ENCODE results near the gene BAD. TPM values are rescaled to one million over a fixed set of nuclear protein-coding genes. Genes with fewer than 3 reads are reported as not detected.

BAD gene
- total RNA-seq, 4 donors from 2014 or later = 27.8 to 88.0 (median 76.3) TPM

DNA sequence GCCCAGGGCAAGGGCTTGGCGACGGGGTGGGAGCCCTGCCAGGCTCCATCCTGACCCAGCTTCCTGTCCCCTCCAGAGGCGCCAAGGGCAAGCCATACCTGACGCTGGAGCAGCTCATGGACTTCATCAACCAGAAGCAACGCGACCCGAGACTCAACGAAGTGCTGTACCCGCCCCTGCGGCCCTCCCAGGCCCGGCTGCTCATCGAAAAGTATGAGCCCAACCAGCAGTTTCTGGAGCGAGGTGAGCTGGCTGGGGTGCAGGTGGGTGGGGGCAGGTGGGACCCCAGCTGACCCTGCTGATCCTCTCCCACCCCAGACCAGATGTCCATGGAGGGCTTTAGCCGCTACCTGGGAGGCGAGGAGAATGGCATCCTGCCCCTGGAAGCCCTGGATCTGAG lies 28.2 kb downstream of the BAD start:
- in situ Hi-C loops (cut with MboI; ENCODE audit: low sequenced_read_pairs in 4 of 4) = no loop called here
- H3K27ac ChIP-seq = no peak overlapping the region

GRCh38 chr11:64255135-64256128 lies 29.0 kb downstream of the BAD start:
- peaks cover 30 to 31% of the 10 kb centered on the region in 2 donors for H3K4me1 ChIP-seq
- intact Hi-C loops (cut with DNase I; ENCODE audit: low total_unique reads) = no loop called here
- no peak overlapping the region for H3K4me3 ChIP-seq
- no peak for ATAC-seq
- no peak for DNase-seq
- in situ Hi-C loops (cut with MboI; ENCODE audit: low sequenced_read_pairs in 4 of 4) = no loop called here
- no peaks in the 10 kb centered on the region for H3K27me3 ChIP-seq
- no peak for TF ChIP-seq POLR2A (IDR thresholded peaks at IDR 0.05)
- TF ChIP-seq, protein P1, sequence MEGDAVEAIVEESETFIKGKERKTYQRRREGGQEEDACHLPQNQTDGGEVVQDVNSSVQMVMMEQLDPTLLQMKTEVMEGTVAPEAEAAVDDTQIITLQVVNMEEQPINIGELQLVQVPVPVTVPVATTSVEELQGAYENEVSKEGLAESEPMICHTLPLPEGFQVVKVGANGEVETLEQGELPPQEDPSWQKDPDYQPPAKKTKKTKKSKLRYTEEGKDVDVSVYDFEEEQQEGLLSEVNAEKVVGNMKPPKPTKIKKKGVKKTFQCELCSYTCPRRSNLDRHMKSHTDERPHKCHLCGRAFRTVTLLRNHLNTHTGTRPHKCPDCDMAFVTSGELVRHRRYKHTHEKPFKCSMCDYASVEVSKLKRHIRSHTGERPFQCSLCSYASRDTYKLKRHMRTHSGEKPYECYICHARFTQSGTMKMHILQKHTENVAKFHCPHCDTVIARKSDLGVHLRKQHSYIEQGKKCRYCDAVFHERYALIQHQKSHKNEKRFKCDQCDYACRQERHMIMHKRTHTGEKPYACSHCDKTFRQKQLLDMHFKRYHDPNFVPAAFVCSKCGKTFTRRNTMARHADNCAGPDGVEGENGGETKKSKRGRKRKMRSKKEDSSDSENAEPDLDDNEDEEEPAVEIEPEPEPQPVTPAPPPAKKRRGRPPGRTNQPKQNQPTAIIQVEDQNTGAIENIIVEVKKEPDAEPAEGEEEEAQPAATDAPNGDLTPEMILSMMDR (IDR thresholded peaks at IDR 0.05 in 4 of 5, conservative IDR thresholded peaks at IDR 0.05 in 1 of 5) = no peak
- H3K27ac ChIP-seq = no peak overlapping the region
- peaks cover 0 to 33% of the 10 kb centered on the region in 2 donors for H3K36me3 ChIP-seq
- no peaks in the 10 kb centered on the region for H3K9me3 ChIP-seq

More for the DNA sequence above, 28.2 kb downstream of the BAD start:
- peaks cover 24 to 25% of the 10 kb centered on the region in 2 donors for H3K4me1 ChIP-seq
- H3K27me3 ChIP-seq = no peaks in the 10 kb centered on the region
- TF ChIP-seq POLR2A (IDR thresholded peaks at IDR 0.05) = no peak
- TF ChIP-seq, protein P1 (IDR thresholded peaks at IDR 0.05 in 4 of 5, conservative IDR thresholded peaks at IDR 0.05 in 1 of 5) = no peak
- H3K9me3 ChIP-seq = no peaks in the 10 kb centered on the region
- ATAC-seq (no peak), DNase-seq (no peak)
- H3K36me3 ChIP-seq = peaks cover 0 to 33% of the 10 kb centered on the region in 2 donors
- intact Hi-C loops (cut with DNase I; ENCODE audit: low total_unique reads) = no loop called here
- no peak overlapping the region for H3K4me3 ChIP-seq

- H3K36me3 ChIP-seq = peaks cover 0 to 30% of the 10 kb centered on the region in 2 donors
Measured at GRCh38 chr11:64254326-64254725, 30.1 kb downstream of the BAD start.

DNA sequence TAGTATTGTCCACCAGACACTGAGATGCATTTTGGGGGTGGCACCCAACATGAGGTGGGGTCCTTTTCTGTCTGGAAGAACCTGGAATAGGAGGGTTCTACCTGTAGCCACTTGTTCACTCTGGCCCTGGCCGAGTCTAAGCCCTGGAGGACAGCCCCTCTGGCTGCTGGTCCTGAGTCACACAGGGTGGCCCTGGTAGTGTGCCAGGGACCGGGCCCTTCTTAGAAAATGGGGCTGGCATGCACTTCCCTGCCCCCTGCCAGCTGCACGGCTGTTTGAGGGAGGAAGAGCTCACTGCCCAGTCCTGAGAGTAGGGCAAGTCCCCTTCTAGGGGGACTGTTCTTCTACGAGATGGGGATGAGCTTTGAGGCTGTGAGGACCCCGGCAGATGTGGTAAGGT lies 31.0 kb downstream of the BAD start:
- TF ChIP-seq, protein P1 (IDR thresholded peaks at IDR 0.05 in 4 of 5, conservative IDR thresholded peaks at IDR 0.05 in 1 of 5) = no peak
- in situ Hi-C loops (cut with MboI; ENCODE audit: low sequenced_read_pairs in 4 of 4) = no loop called here
- Histone ChIP-seq H3K4me1 (peaks cover 30 to 31% of the 10 kb centered on the region in 2 donors), H3K27me3 (no peaks in the 10 kb centered on the region), H3K4me3 (no peak overlapping the region), H3K9me3 (no peaks in the 10 kb centered on the region), H3K36me3 (peaks cover 0 to 22% of the 10 kb centered on the region in 2 donors), H3K27ac (peak overlapping the region in 3 of 4 donors; percentile 6 to 77 (median 34))
- ATAC-seq (no peak), DNase-seq (peak in 1 of 2 donors; percentile 65)
- intact Hi-C loops (cut with DNase I; ENCODE audit: low total_unique reads) = no loop called here

More at GRCh38 chr11:64254326-64254725, 30.1 kb downstream of the BAD start:
- Histone ChIP-seq H3K9me3 (no peaks in the 10 kb centered on the region), H3K27me3 (no peaks in the 10 kb centered on the region), H3K4me3 (no peak overlapping the region), H3K27ac (no peak overlapping the region), H3K4me1 (peaks cover 30 to 31% of the 10 kb centered on the region in 2 donors)
- intact Hi-C loops (cut with DNase I; ENCODE audit: low total_unique reads) = no loop called here
- TF ChIP-seq POLR2A (IDR thresholded peaks at IDR 0.05) = no peak
- TF ChIP-seq, protein P1 (IDR thresholded peaks at IDR 0.05 in 4 of 5, conservative IDR thresholded peaks at IDR 0.05 in 1 of 5) = no peak
- in situ Hi-C loops (cut with MboI; ENCODE audit: low sequenced_read_pairs in 4 of 4) = no loop called here
- ATAC-seq (no peak), DNase-seq (no peak)
